Activated CD4-positive, alpha-beta memory T cell treated with anti-CD3 and anti-CD28 coated beads for 36 hours (primary cell): ENCODE measurements around the gene TMEM98. TPM values are rescaled to one million over a fixed set of nuclear protein-coding genes. Genes with fewer than 3 reads are reported as not detected.
"Not testable (repeated sequence)": the region's sequence is repeated elsewhere in the genome, so short reads cannot be mapped to it uniquely, and the experiment has no call there.

Experiments
- CTCF ChIA-PET: fragments of 350-600 bp; sonication (Branson Sonifier 250); formaldehyde crosslinking; loops from one replicate; lab custom pipeline; 2021; ENCODE audit warnings: antibody characterized with exemption, inconsistent platforms; lab: Charles Lee
- POLR2A ChIA-PET: fragments of 350-600 bp; sonication (Branson Sonifier 250); formaldehyde crosslinking; loops from one replicate; lab custom pipeline; 2021; ENCODE audit warnings: antibody characterized with exemption; lab: Charles Lee
- DNase-seq: peaks from one replicate; pipeline ENCODE4 v3.0.0-alpha.2; 2020
- H3K27ac Mint-ChIP-seq: one replicate; pipeline ENCODE4 v1.8.0; 2021; ENCODE audit warnings: mixed read lengths
- H3K27me3 Mint-ChIP-seq: one replicate; pipeline ENCODE4 v1.8.0; 2021; ENCODE audit warnings: mixed read lengths
- H3K36me3 Mint-ChIP-seq: one replicate; pipeline ENCODE4 v1.8.0; 2021; ENCODE audit warnings: mixed read lengths
- H3K4me1 Mint-ChIP-seq: one replicate; pipeline ENCODE4 v1.8.0; 2021; ENCODE audit warnings: low read depth, mixed read lengths
- H3K4me3 Mint-ChIP-seq: one replicate; pipeline ENCODE4 v1.8.0; 2021; ENCODE audit warnings: mild to moderate bottlenecking, mixed read lengths
- H3K9me3 Mint-ChIP-seq: one replicate; pipeline ENCODE4 v1.8.0; 2021; ENCODE audit warnings: mixed read lengths
- intact Hi-C: fragments of 100-400 bp; cut with micrococcal nuclease; formaldehyde crosslinking; loops from one replicate; pipeline ENCODE4 v1.15.1; 2023
- total RNA-seq, 2 experiments: library from RNA; stranded (reverse); gene quantifications; one replicate each; pipeline ENCODE4 v1.2.3, GENCODE V29; 2021

Gene TMEM98
- total RNA-seq, 2 experiments from 2014 or later = 1.1 to 2.2 TPM

DNA sequence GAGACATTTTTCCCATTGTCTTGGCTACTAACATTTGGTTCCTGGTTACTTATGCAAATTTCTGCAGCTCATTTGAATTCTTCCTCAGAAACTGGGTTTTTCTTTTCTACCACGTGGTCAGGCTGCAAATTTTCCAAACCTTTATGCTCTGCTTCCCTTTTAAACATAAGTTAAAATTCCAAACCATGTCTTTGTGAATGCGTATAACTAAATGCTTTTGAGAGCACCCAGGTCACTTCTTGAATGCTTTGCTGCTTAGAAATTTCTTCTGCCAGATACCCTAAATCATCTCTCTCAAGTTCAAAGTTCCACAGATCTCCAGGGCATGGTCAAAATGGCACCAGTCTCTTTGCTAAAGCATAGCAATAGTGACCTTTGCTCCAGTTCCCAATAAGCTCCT is 59.9 kb downstream of the TMEM98 start:
- POLR2A ChIA-PET, H3K4me1 Mint-ChIP-seq, DNase-seq, H3K36me3 Mint-ChIP-seq, H3K27me3 Mint-ChIP-seq, intact Hi-C loops, H3K4me3 Mint-ChIP-seq, H3K27ac Mint-ChIP-seq: not testable (repeated sequence)
- CTCF ChIA-PET = interaction anchor here (0.8 to 1.4 kb wide), 2 partner anchors 10 to 205 kb away, joined by 3 to 4 read pairs; no protein-coding TSS in a partner anchor
- peaks cover 20% of the 10 kb centered on the region for H3K9me3 Mint-ChIP-seq

- intact Hi-C loops = no loop called here
- no peaks in the 10 kb centered on the region for H3K36me3 Mint-ChIP-seq
- H3K4me3 Mint-ChIP-seq = no peak overlapping the region
- H3K9me3 Mint-ChIP-seq = peaks cover 20% of the 10 kb centered on the region
- peaks cover 9% of the 10 kb centered on the region for H3K27me3 Mint-ChIP-seq
- DNase-seq = no peak
- H3K27ac Mint-ChIP-seq = no peak overlapping the region
- CTCF ChIA-PET = no interaction called here
- POLR2A ChIA-PET = no interaction called here
- no peaks in the 10 kb centered on the region for H3K4me1 Mint-ChIP-seq
Measured at GRCh38 chr17:32988481-32989101, 60.6 kb downstream of the TMEM98 start.

DNA sequence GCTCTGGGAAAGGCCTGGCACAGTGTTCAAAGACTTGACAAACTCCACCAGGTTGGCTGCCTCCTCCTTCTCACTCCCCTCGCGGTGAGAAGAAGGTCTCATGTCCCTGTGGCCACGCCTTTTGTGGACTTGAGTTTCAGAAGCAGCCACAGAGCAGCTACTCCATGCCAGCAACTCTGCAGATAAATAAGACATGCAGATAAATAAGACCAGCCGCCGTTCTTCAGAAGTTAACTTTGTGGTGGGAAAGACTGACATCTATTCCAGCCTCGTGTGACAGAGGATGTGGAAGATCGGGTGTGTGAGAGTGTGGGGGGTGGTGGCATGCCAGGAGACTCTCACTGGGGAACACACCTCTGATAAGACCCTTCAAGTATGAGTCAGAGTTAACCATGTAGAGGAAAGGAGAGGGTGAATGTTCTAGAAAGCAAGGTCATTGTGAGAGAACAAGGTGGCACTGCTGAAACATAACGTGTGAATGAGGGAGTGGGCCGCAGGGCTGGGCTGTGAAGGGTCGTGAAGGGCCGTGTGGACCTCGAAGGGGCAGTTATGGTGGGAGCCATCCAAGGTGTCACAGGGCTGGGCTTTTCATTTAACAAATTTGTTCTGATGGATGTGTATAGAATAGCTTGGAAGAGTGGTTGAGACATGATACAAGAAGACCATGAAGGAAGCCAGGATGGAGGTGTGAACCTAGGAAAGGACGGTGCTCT is 64.5 kb downstream of the TMEM98 start:
- CTCF ChIA-PET = no interaction called here
- Mint-ChIP-seq H3K27ac (no peak overlapping the region), H3K27me3 (peaks cover 10% of the 10 kb centered on the region), H3K9me3 (peaks cover 18% of the 10 kb centered on the region), H3K36me3 (no peaks in the 10 kb centered on the region), H3K4me1 (no peaks in the 10 kb centered on the region), H3K4me3 (no peak overlapping the region)
- intact Hi-C loops = no loop called here
- POLR2A ChIA-PET = no interaction called here
- no peak for DNase-seq

DNA sequence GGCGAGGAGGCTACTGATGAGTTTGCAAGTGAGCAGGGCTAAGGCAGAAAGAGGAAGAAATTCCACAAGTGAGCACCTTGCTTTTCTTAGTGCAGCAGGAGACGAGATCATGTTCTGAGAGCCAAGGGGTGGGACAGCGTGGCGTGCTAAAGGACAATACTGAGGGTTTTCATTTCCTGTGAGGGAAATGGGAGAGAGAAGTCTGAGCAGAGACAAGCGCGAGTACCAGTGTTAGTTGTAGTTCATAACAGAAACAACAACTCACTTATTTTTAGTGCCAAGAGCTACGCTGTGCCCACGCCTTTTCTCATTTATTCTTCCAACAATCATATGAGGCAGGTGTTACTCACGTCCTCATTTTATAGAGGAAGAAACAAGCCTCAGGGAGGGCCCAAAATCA is 66.0 kb downstream of the TMEM98 start:
- Mint-ChIP-seq H3K36me3 (no peaks in the 10 kb centered on the region), H3K27me3 (peaks cover 17% of the 10 kb centered on the region), H3K4me1 (peaks cover 4% of the 10 kb centered on the region), H3K27ac (no peak overlapping the region), H3K4me3 (no peak overlapping the region), H3K9me3 (peaks cover 4% of the 10 kb centered on the region)
- intact Hi-C loops = no loop called here
- DNase-seq = peak; percentile 12
- CTCF ChIA-PET = interaction anchor here (1.0 kb wide), 1 partner anchor 53 kb away, joined by 3 read pairs; no protein-coding TSS in a partner anchor
- POLR2A ChIA-PET = no interaction called here

Other genes with a start within 250 kb of the TMEM98 start
- gene MYO1D, start 51.0 kb upstream of the TMEM98 start, total RNA-seq = 10 to 100 TPM; 13.5 to 18.9 TPM
- not detected for gene SPACA3, start 63.7 kb downstream of the TMEM98 start, total RNA-seq